Endothelial cell of umbilical vein (primary cell): Measurements from ENCODE around the gene PPM1E. TPM values are rescaled to one million over a fixed set of nuclear protein-coding genes. Genes with fewer than 3 reads are reported as not detected.

Source experiments
- BruUV-seq: library from RNA; stranded (reverse); fragments of 400-500 nt; replicated peaks from 2 replicates; lab custom pipeline; 2021; lab: Mats Ljungman, UMichigan
- CTCF ChIA-PET: fragments of 300-600, 350-600 bp; sonication (Branson Sonifier 250); formaldehyde crosslinking; loops from one replicate; lab custom pipeline; 2021; ENCODE audit warnings: antibody characterized with exemption, inconsistent platforms; lab: Charles Lee
- POLR2A ChIA-PET: fragments of 300-600, 350-600 bp; sonication (Branson Sonifier 250); formaldehyde crosslinking; loops from one replicate; lab custom pipeline; 2021; ENCODE audit warnings: antibody characterized with exemption, inconsistent platforms; lab: Charles Lee
- DNase-seq: peaks from one replicate; pipeline ENCODE4 v3.0.0-alpha.2; 2011; ENCODE audit warnings: low read depth, low spot score
- FAIRE-seq: peaks from 2 replicates; lab custom pipeline; 2011; peaks lifted over from hg19 to GRCh38; lab: Jason Lieb, UNC
- H2AFZ ChIP-seq: 2 replicates; pipeline ENCODE4 v1.6.0; 2012; ENCODE audit warnings: low read depth, low read length, control low read depth, inconsistent platforms
- H3K27ac ChIP-seq: 2 replicates; pipeline ENCODE4 v1.5.1; 2011; ENCODE audit warnings: low read depth, mild to moderate bottlenecking, control low read depth, low read length, moderate library complexity; ENCODE audit not compliant: insufficient read depth
- H3K27me3 ChIP-seq, 2 experiments: 2 replicates each; pipeline versions ENCODE4 v1.6.0 to v1.6.1; 2011; ENCODE audit warnings: low read length in 2 of 2, mixed read lengths in 1 of 2; ENCODE audit not compliant: control insufficient read depth in 2 of 2, insufficient read depth in 2 of 2
- H3K36me3 ChIP-seq, 2 experiments: 2 replicates in 1 of 2; 3 replicates in 1 of 2; pipeline ENCODE4 v1.5.1; 2011; ENCODE audit warnings: low read length in 2 of 2, mild to moderate bottlenecking in 1 of 2, moderate library complexity in 1 of 2; ENCODE audit not compliant: control insufficient read depth in 2 of 2, insufficient read depth in 2 of 2; ENCODE audit errors: extremely low read depth in 1 of 2
- H3K4me1 ChIP-seq: 3 replicates; pipeline ENCODE4 v1.5.1; 2011; ENCODE audit warnings: mild to moderate bottlenecking, low read length; ENCODE audit not compliant: control insufficient read depth, insufficient read depth; ENCODE audit errors: extremely low read depth
- H3K4me2 ChIP-seq: 2 replicates; pipeline ENCODE4 v1.6.1; 2011; ENCODE audit warnings: low read length, control low read depth, mixed read lengths; ENCODE audit not compliant: insufficient read depth
- H3K4me3 ChIP-seq, 3 experiments: fragments of 200-600 bp in 1 of 3; sonication (generic), shearing (Covaris generic) in 1 of 3; replicated peaks in 1 of 3; 2 replicates each; pipeline ENCODE4 v1.5.1; 2011 to 2016; ENCODE audit warnings: control low read depth in 3 of 3, low read length in 3 of 3, mild to moderate bottlenecking in 2 of 3, inconsistent platforms in 1 of 3, low read depth in 1 of 3, moderate library complexity in 1 of 3; ENCODE audit not compliant: insufficient read depth in 1 of 3
- H3K79me2 ChIP-seq: 2 replicates; pipeline ENCODE4 v1.6.0; 2012; ENCODE audit warnings: low read length, inconsistent platforms; ENCODE audit not compliant: control insufficient read depth, insufficient read depth
- H3K9ac ChIP-seq: replicated peaks from 2 replicates; pipeline ENCODE3; 2011; ENCODE audit warnings: low read length, control low read depth; ENCODE audit not compliant: insufficient read depth; ENCODE audit errors: extremely low read depth
- H3K9me1 ChIP-seq: replicated peaks from 3 replicates; pipeline ENCODE4 v1.6.0; 2011; ENCODE audit warnings: mild to moderate bottlenecking, low read length; ENCODE audit not compliant: control insufficient read depth, insufficient read depth; ENCODE audit errors: extremely low read depth
- H3K9me3 ChIP-seq: replicated peaks from 2 replicates; pipeline ENCODE4 v1.5.1; 2012; ENCODE audit warnings: low read length, inconsistent platforms; ENCODE audit not compliant: control insufficient read depth, insufficient read depth
- H4K20me1 ChIP-seq: replicated peaks from 2 replicates; pipeline ENCODE3; 2011; ENCODE audit warnings: mild to moderate bottlenecking, low read length; ENCODE audit not compliant: control insufficient read depth, insufficient read depth; ENCODE audit errors: extremely low read depth
- CTCF ChIP-seq, 2 donors: IDR thresholded peaks; 1 replicate in 1 of 2; 2 replicates in 1 of 2; pipeline ENCODE4 v1.5.1; 2011; ENCODE audit warnings: low read length in 2 of 2, mild to moderate bottlenecking in 2 of 2, moderate library complexity in 2 of 2, control low read depth in 1 of 2, inconsistent platforms in 1 of 2, low read depth in 1 of 2; ENCODE audit not compliant: insufficient read depth in 1 of 2; ENCODE audit errors: extremely low read depth in 1 of 2
- EZH2 ChIP-seq: IDR thresholded peaks from 2 replicates; pipeline ENCODE4 v1.6.1; 2012; ENCODE audit warnings: borderline replicate concordance, low read depth, mild to moderate bottlenecking, moderate library complexity, low read length, inconsistent platforms; ENCODE audit not compliant: severe bottlenecking
- FOS ChIP-seq: IDR thresholded peaks from 2 replicates; pipeline ENCODE4 v1.6.1; 2011; ENCODE audit warnings: mild to moderate bottlenecking, low read length, moderate library complexity, borderline replicate concordance; ENCODE audit not compliant: insufficient read depth
- GATA2 ChIP-seq: IDR thresholded peaks from 2 replicates; pipeline ENCODE4 v1.7.0; 2011; ENCODE audit warnings: low read depth, mild to moderate bottlenecking, moderate library complexity, mixed read lengths, low read length; ENCODE audit not compliant: insufficient read length, insufficient read depth
- JUN ChIP-seq: IDR thresholded peaks from 2 replicates; pipeline ENCODE4 v1.6.1; 2011; ENCODE audit warnings: borderline replicate concordance, low read depth; ENCODE audit not compliant: insufficient read length, insufficient read depth
- MYC ChIP-seq: IDR thresholded peaks from one replicate; pipeline ENCODE4 v1.6.1; 2011; ENCODE audit warnings: mild to moderate bottlenecking, low read depth, low read length
- POLR2A ChIP-seq: IDR thresholded peaks from 2 replicates; pipeline ENCODE4 v1.6.1; 2012; ENCODE audit warnings: low read depth, mild to moderate bottlenecking, control low read depth, low read length
- POLR2AphosphoS5 ChIP-seq: IDR thresholded peaks from 2 replicates; pipeline ENCODE4 v1.6.1; 2012; ENCODE audit warnings: low read depth, mild to moderate bottlenecking, control low read depth, low read length, moderate library complexity; ENCODE audit not compliant: insufficient read depth
- dilution Hi-C: fragments of 300-500 bp; cut with MboI; formaldehyde crosslinking; loops from one replicate; pipeline ENCODE4 v1.15.0; 2019; ENCODE audit warnings: low sequenced_read_pairs; ENCODE audit not compliant: extremely low pct_ligation_motif_present
- intact Hi-C: fragments of 100-400 bp; cut with micrococcal nuclease; formaldehyde crosslinking; loops from one replicate; pipeline ENCODE4 v1.10.0; 2022
- polyA plus RNA-seq, 4 experiments: library from polyadenylated mRNA; depleted of rRNA in 3 of 4; stranded (reverse) in 3 of 4; unstranded in 1 of 4; fragments of >200 nt; gene quantifications; 2 replicates each; pipeline versions ENCODE4 v1.2.1 to v1.2.3, GENCODE V29; 2011 to 2012; ENCODE audit warnings: missing spikeins in 1 of 4
- total RNA-seq: library from RNA; stranded (reverse); gene quantifications from 2 replicates; pipeline ENCODE4 v1.2.3, GENCODE V29; 2021
- TF ChIP-seq, protein P1 (sequence below): IDR thresholded peaks from 2 replicates; pipeline ENCODE4 v1.6.1; 2011; ENCODE audit not compliant: insufficient read depth, insufficient read length

The PPM1E gene
- total and polyA plus RNA-seq, 2 donors (not counting 3 experiments of a cell fraction or from before 2014, with no cell fraction given): 0.01 TPM; not detected in 1

GRCh38 chr17:58970609-58971450 is 215.2 kb downstream of the PPM1E start:
- H3K36me3 ChIP-seq: no peaks in the 10 kb centered on the region
- intact Hi-C loops (no loop called here), dilution Hi-C loops (no loop called here)
- FAIRE-seq (no peak), DNase-seq (no peak)
- ChIA-PET POLR2A (interaction anchor here (0.5 kb wide), 1 partner anchor 283 kb away, joined by 4 read pairs; no protein-coding TSS in a partner anchor), CTCF (interaction anchor here (0.8 to 1.4 kb wide), 2 partner anchors 9 to 19 kb away, joined by 3 read pairs; no protein-coding TSS in a partner anchor)
- no peak overlapping the region for H3K4me3 ChIP-seq
- H2AFZ ChIP-seq: no peak overlapping the region
- H4K20me1 ChIP-seq: no peaks in the 10 kb centered on the region
- H3K9me3 ChIP-seq: no peaks in the 10 kb centered on the region
- H3K27ac ChIP-seq: no peak overlapping the region
- H3K9ac ChIP-seq: no peak overlapping the region
- H3K4me2 ChIP-seq: no peak overlapping the region
- no peaks in the 10 kb centered on the region for H3K27me3 ChIP-seq
- H3K9me1 ChIP-seq: no peaks in the 10 kb centered on the region
- H3K4me1 ChIP-seq: no peaks in the 10 kb centered on the region
- BruUV-seq: no TSS peak
- no peaks in the 10 kb centered on the region for H3K79me2 ChIP-seq
- TF ChIP-seq MYC: no peak
- TF ChIP-seq EZH2: no peak
- no peak for TF ChIP-seq JUN
- TF ChIP-seq FOS: no peak
- no peak for TF ChIP-seq POLR2AphosphoS5
- no peak for TF ChIP-seq CTCF (IDR thresholded peaks at IDR 0.05; ENCODE audit: extremely low read depth in 1 of 2, insufficient read depth in 1 of 2, low read depth in 1 of 2, low read length in 2 of 2)
- TF ChIP-seq, protein P1, sequence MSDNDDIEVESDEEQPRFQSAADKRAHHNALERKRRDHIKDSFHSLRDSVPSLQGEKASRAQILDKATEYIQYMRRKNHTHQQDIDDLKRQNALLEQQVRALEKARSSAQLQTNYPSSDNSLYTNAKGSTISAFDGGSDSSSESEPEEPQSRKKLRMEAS: no peak
- TF ChIP-seq POLR2A: no peak
- no peak for TF ChIP-seq GATA2
